ENCODE measurements around the gene RAB30.

Gene RAB30

GRCh38 chr11:83071567-83072349, at the start of gene RAB30:
Gene RAB30, minus strand, starts transcription at chr11:83071897. Its CDS starts 74,581 bp downstream, at chr11:82997316.
- peak; percentile 98 for DNase-seq

- no peak for DNase-seq
Measured at GRCh38 chr11:83120327-83120726, 48.6 kb upstream of the RAB30 start.

- no peak for DNase-seq
Measured at GRCh38 chr11:83119216-83119615, 47.5 kb upstream of the RAB30 start.

GRCh38 chr11:83118814-83119213, 47.1 kb upstream of the RAB30 start:
- DNase-seq = no peak

GRCh38 chr11:83116015-83116641, 44.4 kb upstream of the RAB30 start:
- no peak for DNase-seq

- no peak for DNase-seq
Measured at GRCh38 chr11:83115551-83115950, 43.9 kb upstream of the RAB30 start.

GRCh38 chr11:83115026-83115425, 43.3 kb upstream of the RAB30 start:
- no peak for DNase-seq

GRCh38 chr11:83112886-83113285, 41.2 kb upstream of the RAB30 start:
- DNase-seq = no peak

- no peak for DNase-seq
Measured at GRCh38 chr11:83105168-83105567, 33.5 kb upstream of the RAB30 start.

GRCh38 chr11:83102834-83103233, 31.1 kb upstream of the RAB30 start:
- no peak for DNase-seq

- no peak for DNase-seq
Measured at GRCh38 chr11:83097429-83098075, 25.9 kb upstream of the RAB30 start.

GRCh38 chr11:83093634-83094033, 21.9 kb upstream of the RAB30 start:
- no peak for DNase-seq

GRCh38 chr11:83092488-83093384, 21.0 kb upstream of the RAB30 start:
- DNase-seq = no peak

- no peak for DNase-seq
Measured at GRCh38 chr11:83088965-83089364, 17.3 kb upstream of the RAB30 start.

- no peak for DNase-seq
Measured at GRCh38 chr11:83087035-83087434, 15.3 kb upstream of the RAB30 start.

- no peak for DNase-seq
Measured at GRCh38 chr11:83079820-83080219, 8.1 kb upstream of the RAB30 start.

GRCh38 chr11:83078269-83078668, 6.6 kb upstream of the RAB30 start:
- no peak for DNase-seq

- DNase-seq = no peak
Measured at GRCh38 chr11:83073884-83074283, 2.2 kb upstream of the RAB30 start.

- DNase-seq = no peak
Measured at GRCh38 chr11:83073258-83073657, 1.6 kb upstream of the RAB30 start.

GRCh38 chr11:83072350-83073242, 899 bp upstream of the RAB30 start:
- DNase-seq = no peak

GRCh38 chr11:83070731-83071566, 748 bp downstream of the RAB30 start:
- DNase-seq = peak; percentile 35

Data from left hindlimb (tissue), 1 donor.